Type B pancreatic cell (in vitro differentiated cells): ENCODE data around the gene SLC6A9. TPM values are rescaled to one million over a fixed set of nuclear protein-coding genes. Genes with fewer than 3 reads are reported as not detected.

Experiments
- DNase-seq: peaks from one replicate; pipeline ENCODE4 v3.0.0; 2021; ENCODE audit warnings: mixed read lengths; ENCODE audit not compliant: unreplicated experiment; ENCODE audit errors: extremely low spot score
- H3K27ac Mint-ChIP-seq: 2 replicates; pipeline ENCODE4 v1.8.0; 2021; ENCODE audit warnings: mild to moderate bottlenecking, mixed read lengths
- H3K27me3 Mint-ChIP-seq: 2 replicates; pipeline ENCODE4 v1.8.0; 2021; ENCODE audit warnings: mixed read lengths
- H3K36me3 Mint-ChIP-seq: 2 replicates; pipeline ENCODE4 v1.8.0; 2021; ENCODE audit warnings: mixed read lengths
- H3K4me1 Mint-ChIP-seq: one replicate; pipeline ENCODE4 v1.8.0; 2021; ENCODE audit warnings: mixed read lengths; ENCODE audit not compliant: unreplicated experiment
- H3K4me3 Mint-ChIP-seq: 2 replicates; pipeline ENCODE4 v1.8.0; 2021; ENCODE audit warnings: mild to moderate bottlenecking, mixed read lengths
- H3K9me3 Mint-ChIP-seq: 2 replicates; pipeline ENCODE4 v1.8.0; 2021; ENCODE audit warnings: mixed read lengths
- CTCF ChIP-seq: fragments of 200-600 bp; sonication (generic); conservative IDR thresholded peaks from 2 replicates; pipeline ENCODE4 v1.5.0; 2021; ENCODE audit warnings: antibody characterized with exemption, mild to moderate bottlenecking
- total RNA-seq: library from RNA; stranded (reverse); gene quantifications from 2 replicates; pipeline ENCODE4 v1.2.1, GENCODE V29; 2021; ENCODE audit warnings: low replicate concordance

SLC6A9 gene
- total RNA-seq, 1 donor from 2014 or later: 21.0 TPM

GRCh38 chr1:43947061-43947873, 84.0 kb downstream of the SLC6A9 start:
- Mint-ChIP-seq H3K4me3 (peak overlapping the region; percentile 91), H3K27ac (peak overlapping the region; percentile 90), H3K36me3 (peaks cover 6% of the 10 kb centered on the region), H3K9me3 (no peaks in the 10 kb centered on the region), H3K4me1 (peaks cover 31% of the 10 kb centered on the region), H3K27me3 (peaks cover 4% of the 10 kb centered on the region)
- no peak for TF ChIP-seq CTCF
- no peak for DNase-seq

Other genes with a start within 250 kb of the SLC6A9 start
- 6.4 and 7.2 TPM in 2 replicates for gene ARTN, start 97.7 kb downstream of the SLC6A9 start, total RNA-seq
- gene IPO13, start 84.5 kb downstream of the SLC6A9 start, total RNA-seq: 31.5 and 39.4 TPM in 2 replicates
- 25.7 and 30.2 TPM in 2 replicates for gene DPH2, start 61.5 kb downstream of the SLC6A9 start, total RNA-seq
- gene ATP6V0B, start 56.5 kb downstream of the SLC6A9 start, total RNA-seq: 115 and 135 TPM in 2 replicates
- 44.3 and 54.8 TPM in 2 replicates for gene B4GALT2, start 52.3 kb downstream of the SLC6A9 start, total RNA-seq
- gene CCDC24, start 39.9 kb downstream of the SLC6A9 start, total RNA-seq: 14.9 and 15.6 TPM in 2 replicates
- gene KLF17, start 87.4 kb upstream of the SLC6A9 start, total RNA-seq: not detected in 2 replicates
- not detected in 2 replicates for gene KLF18, start 110.2 kb upstream of the SLC6A9 start, total RNA-seq
- 45.7 and 54.6 TPM in 2 replicates for gene DMAP1, start 182.0 kb upstream of the SLC6A9 start, total RNA-seq